Left lobe of liver (tissue), 2 donors: Measurements from ENCODE around the gene RIBC2. TPM values are rescaled to one million over a fixed set of nuclear protein-coding genes. Genes with fewer than 3 reads are reported as not detected.
"Not testable (repeated sequence)": the region's sequence is repeated elsewhere in the genome, so short reads cannot be mapped to it uniquely, and the experiment has no call there.

Experiments
- ATAC-seq: fragments of 200-7000 bp; cut with Tn5 transposase; one replicate; pipeline ENCODE4 v1.9.1; 2020; ENCODE audit warnings: mild to moderate bottlenecking, moderate library complexity
- DNase-seq: peaks from one replicate; pipeline ENCODE4 v3.0.0-alpha.2; 2020; ENCODE audit warnings: low spot score
- total RNA-seq: library from RNA; stranded (reverse); gene quantifications from one replicate; pipeline ENCODE4 v1.2.1, GENCODE V29; 2021
- donor health status: DM: no; HTN: no; CAD: no; lungs with moderate emphysema.
- donor health status: DM: no; HTN: yes; CAD: no.

The RIBC2 gene
- total RNA-seq, 1 donor from 2014 or later = not detected

DNA sequence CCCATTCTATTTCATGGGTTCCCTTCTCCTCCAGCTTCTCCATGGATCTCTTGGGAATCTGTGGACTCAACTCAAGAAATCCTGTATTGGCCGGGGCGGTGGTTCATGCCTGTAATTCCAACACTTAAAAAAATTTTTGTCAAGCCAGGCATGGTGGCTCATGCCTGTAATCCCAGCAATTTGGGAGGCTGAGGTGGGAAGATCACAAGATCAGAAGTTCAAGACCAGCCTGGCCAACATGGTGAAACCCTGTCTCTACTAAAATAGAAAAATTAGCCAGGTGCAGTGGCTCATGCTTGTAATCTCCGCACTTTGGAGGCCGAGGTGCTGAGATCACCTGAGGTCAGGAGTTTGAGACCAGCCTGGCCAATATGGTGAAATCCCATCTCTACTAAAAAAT lies 34.1 kb downstream of the RIBC2 start:
- not testable (repeated sequence) for DNase-seq, ATAC-seq

DNA sequence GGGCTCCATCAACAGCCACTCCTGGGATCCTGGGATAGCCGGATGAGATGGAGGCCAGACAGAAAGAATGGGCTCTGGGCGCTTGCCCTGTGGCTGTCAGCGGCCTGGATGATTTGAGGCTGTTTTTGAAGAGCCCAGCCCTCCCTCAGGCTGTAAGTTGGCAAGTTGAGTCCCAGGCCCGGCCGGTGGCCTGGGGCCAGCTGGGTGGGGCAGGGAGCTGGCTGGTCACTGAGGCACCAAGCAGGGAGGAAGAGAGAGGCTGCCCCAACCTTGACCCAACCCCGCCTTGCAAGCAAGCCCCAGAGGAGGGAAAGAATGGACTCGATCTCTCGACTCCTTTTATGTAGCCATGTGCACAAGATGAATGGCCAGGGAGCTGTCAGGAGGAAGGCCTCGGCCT lies 34.9 kb downstream of the RIBC2 start:
- no peak for ATAC-seq
- DNase-seq = no peak

DNA sequence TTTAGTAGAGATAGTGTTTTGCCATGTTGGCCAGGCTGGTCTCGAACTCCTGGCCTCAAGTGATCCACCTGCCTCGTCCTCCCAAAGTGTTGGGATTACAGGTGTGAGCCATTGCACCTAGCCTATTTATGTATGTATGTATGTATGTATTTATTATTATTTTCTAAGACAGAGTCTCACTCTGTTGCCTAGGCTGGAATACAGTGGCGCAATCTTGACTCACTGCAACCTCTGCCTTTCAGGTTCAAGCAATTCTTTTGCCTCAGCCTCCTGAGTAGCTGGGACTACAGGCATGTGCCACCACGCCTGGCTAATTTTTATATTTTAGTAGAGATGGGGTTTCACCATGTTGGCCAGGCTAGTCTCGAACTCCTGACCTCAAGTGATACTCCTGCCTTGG lies 35.9 kb downstream of the RIBC2 start:
- ATAC-seq, DNase-seq: not testable (repeated sequence)

DNA sequence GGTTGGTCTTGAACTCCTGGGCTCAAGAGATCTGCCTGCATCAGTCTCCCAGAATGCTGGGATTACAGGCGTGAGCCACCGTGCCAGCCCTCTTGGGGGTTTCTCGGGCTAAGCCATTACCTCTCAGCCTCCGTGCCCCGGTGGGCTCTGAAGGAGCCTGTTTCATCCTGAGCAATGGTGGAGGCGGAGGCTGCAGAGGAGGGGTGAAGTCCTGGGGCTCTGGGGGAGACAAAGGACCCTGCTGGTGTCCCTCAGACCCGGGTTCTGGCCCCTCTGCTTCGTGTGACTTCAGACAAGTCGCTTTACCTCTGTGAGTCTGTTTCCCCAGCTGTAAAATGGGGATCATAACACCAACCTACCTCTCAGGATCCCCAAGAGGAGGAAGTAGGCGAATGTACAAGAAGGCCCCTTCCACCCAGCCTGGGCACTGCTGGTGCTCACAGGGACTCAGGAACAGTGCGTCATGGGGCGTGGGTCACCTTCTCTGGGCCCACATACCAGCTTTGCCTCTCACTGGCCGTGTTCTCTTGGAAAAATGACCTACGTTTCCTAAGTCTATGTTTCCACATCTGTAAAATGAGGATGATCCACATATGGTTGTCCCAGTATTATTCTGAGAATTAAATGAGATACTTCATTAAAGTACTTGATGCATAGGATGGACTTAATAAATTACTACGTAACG lies 36.8 kb downstream of the RIBC2 start:
- ATAC-seq (no peak), DNase-seq (no peak)

- DNase-seq (no peak), ATAC-seq (no peak)
These were observed 37.6 kb downstream of the RIBC2 start for GRCh38 chr22:45450921-45451651.

DNA sequence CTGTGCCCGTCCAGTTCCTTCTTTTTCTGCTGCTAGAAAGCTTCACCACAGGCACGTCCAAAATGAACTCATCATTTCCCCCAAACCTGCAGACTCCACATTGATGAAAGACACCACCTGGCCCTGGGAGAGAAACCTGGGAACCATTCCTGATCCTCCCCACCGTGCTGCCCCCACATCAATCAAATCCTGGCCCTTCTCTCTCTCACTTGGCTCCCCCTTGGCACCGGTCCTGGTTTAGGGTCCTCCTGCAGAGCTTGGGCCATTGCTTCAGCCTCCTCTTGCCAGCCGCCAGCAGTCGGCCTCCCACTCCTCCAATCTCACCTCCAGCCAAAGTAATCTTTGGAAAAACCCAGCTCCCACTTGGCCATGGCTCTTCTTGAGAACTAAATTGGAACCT lies 38.5 kb downstream of the RIBC2 start:
- DNase-seq (no peak), ATAC-seq (no peak)

DNA sequence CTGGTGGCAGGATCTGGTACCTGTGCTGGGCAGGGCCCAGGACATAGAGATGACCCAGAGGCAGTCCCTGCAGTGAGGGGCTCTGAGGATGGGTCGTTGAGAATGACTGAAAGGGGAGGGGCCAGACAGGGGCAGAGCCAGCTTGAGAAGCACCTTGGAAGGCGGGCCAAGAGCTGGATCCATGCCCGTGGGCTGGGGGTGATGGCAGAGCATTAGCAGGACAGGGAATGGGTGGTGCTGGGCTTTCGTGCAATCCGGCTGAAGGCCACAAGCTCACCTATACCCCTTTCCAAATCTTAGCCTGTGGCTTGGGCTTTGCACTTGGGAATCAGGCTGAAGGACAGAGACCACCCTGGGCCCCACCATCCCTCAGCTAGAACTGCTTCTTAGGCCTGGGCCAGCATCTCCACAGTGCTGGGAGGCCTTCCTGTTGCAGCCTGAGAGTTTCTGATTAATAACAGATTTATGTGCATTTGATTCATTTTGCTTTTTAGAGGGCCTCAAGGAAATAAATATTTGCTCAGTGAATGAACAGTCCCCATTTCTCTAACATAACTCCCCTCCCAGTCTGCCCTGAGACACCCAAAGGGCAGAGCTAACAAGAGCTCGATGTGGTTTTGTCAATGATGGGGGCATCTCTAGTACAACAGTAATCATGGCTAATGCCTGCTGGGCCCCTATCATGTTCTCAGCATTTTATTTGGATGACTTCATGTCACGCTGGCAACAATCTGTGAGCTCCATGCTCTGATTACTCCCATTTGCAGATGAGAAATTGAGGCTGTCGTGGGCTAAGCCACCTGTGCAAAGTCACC lies 39.3 kb downstream of the RIBC2 start:
- DNase-seq (no peak), ATAC-seq (no peak)

DNA sequence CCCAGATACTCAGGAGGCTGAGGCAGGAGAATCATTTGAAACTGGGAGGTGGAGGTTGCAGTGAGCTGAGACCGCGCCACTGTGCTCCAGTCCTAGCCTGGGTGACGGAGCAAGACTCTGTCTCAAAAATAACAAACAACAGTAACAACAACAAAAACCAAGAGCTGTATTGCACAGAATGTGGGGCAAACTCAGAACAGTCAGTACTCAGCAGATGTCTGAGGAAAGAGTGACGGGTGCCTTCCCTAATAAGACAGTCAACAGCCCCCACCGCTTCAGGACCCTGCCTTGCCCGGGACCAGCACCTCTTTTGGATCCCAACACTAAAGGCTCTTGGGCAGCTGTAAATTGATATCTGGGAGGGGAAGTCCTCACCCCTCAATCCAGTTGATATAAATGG lies 40.3 kb downstream of the RIBC2 start:
- no peak for DNase-seq
- ATAC-seq = no peak

DNA sequence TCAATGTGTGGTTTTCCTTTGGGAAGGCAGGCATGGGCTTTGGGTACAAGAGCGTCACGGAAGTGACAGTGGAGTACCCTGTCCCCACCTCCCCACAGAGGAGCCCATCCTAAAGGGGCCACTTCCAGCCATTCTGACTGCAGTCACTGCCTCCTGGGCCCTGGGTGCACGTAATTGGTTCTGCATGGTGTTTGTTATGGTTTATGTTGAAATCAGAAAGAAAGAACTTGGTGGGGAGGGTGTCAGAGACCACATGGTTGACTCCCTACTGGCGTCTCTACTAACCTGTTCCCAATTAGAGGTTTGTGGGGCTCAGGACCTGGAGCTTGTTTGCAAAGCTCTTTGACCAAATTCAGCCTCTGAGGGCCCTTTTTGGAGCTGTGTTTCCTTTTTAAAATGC lies 40.8 kb downstream of the RIBC2 start:
- DNase-seq = no peak
- ATAC-seq = no peak

DNA sequence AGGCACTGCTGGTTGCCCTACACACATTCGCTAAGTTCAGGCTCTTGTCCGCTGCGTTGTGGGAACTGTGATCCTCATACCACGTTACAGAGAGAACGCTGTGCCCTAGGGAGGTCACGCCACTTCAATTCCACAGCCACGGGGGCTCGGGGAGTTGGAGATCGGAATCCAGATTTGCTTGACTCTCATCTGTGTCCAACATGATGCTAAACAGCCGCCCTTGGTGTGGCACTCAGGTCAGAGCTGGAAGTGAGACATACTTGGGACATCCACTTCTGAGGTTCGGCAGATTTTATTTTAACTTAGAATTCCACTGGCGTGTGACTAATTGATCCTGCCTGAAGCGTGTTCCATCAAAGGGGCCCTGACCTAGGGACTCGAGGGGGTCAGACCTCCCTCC lies 41.7 kb downstream of the RIBC2 start:
- ATAC-seq = no peak
- no peak for DNase-seq

GRCh38 chr22:45455621-45456020 lies 42.1 kb downstream of the RIBC2 start:
- ATAC-seq = no peak

GRCh38 chr22:45456811-45457210 lies 43.3 kb downstream of the RIBC2 start:
- DNase-seq (no peak), ATAC-seq (no peak)

More at GRCh38 chr22:45455621-45456020, 42.1 kb downstream of the RIBC2 start:
- no peak for DNase-seq

GRCh38 chr22:45458532-45458931 lies 45.0 kb downstream of the RIBC2 start:
- ATAC-seq (no peak), DNase-seq (no peak)

GRCh38 chr22:45459235-45459634 lies 45.7 kb downstream of the RIBC2 start:
- DNase-seq = no peak
- no peak for ATAC-seq

GRCh38 chr22:45460288-45461109 lies 47.0 kb downstream of the RIBC2 start:
- DNase-seq (no peak), ATAC-seq (peak; percentile 27)

GRCh38 chr22:45462034-45462655 lies 48.7 kb downstream of the RIBC2 start:
- no peak for DNase-seq
- ATAC-seq = no peak

GRCh38 chr22:45463691-45464090 lies 50.2 kb downstream of the RIBC2 start:
- not testable (repeated sequence) for DNase-seq, ATAC-seq

DNA sequence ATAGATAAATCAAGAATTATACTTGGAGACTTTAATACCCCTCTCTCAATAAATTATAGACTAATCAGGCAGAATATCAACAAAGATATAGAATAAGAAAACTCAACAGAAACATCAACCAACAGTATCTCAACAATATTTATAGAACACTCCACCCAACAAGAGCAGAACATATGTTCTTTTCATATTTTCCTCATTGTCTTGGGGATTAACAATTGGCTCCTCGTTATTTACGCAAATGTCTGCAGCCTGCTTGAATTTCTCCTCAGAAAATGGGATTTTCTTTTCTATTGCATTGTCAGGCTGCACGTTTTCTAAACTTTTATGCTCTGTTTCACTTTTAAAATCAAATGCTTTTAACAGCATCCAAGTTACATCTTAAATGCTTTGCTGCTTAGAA lies 52.1 kb downstream of the RIBC2 start:
- ATAC-seq (no peak), DNase-seq (no peak)

DNA sequence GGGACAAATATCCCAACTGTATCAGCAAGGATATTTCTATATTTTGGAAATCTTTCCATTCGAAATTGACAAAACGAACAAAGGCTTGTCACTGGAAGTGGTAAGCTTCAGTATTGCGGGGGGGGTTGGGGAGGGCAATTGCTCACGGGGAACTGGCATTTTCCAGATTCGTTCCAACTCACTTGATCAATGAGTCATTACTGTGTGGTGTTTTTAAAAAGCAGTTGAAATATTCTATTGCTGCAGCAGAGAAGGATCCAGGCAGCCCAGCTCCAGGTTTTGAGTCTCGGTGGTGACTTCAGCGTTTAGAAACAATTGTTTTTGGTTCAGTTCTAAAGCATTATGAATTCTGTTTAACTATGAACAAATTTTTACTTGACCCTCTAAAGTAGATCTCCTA lies 55.4 kb downstream of the RIBC2 start:
- no peak for ATAC-seq
- DNase-seq = no peak
